Measurements from ENCODE around the gene FASTKD1.
"Not testable (repeated sequence)": the region's sequence is repeated elsewhere in the genome, so short reads cannot be mapped to it uniquely, and the experiment has no call there.

The FASTKD1 gene

GRCh38 chr2:169573160-169573973, at the start of gene FASTKD1:
Gene FASTKD1 (minus strand): TSS chr2:169573865. CDS start chr2:169572029, 1,836 bp downstream.
- Mint-ChIP-seq H3K4me1 (peaks cover 26% of the 10 kb centered on the region), H3K9me3 (no peaks in the 10 kb centered on the region), H3K36me3 (ENCODE audit: low read depth) (no peaks in the 10 kb centered on the region), H3K27me3 (ENCODE audit: low read depth) (no peaks in the 10 kb centered on the region), H3K4me3 (peak within 1 kb of the TSS; percentile 96 to 99 (median 97)), H3K27ac (peak within 1 kb of the TSS; percentile 52 to 95 (median 87))
- TF ChIP-seq CTCF (IDR thresholded peaks at IDR 0.05; ENCODE audit: unreplicated experiment in 3 of 3): no peak

- no peaks in the 10 kb centered on the region for H3K4me1 Mint-ChIP-seq
- no peak overlapping the region for H3K4me3 Mint-ChIP-seq
Observed at GRCh38 chr2:169623235-169623634, 49.6 kb upstream of the FASTKD1 start.

GRCh38 chr2:169620509-169620908, 46.8 kb upstream of the FASTKD1 start:
- Mint-ChIP-seq H3K27me3 (ENCODE audit: low read depth) (no peaks in the 10 kb centered on the region), H3K4me1 (no peaks in the 10 kb centered on the region), H3K9me3 (peaks cover 33% of the 10 kb centered on the region), H3K36me3 (ENCODE audit: low read depth) (peaks cover 81% of the 10 kb centered on the region), H3K4me3 (no peak overlapping the region), H3K27ac (no peak overlapping the region)
- no peak for TF ChIP-seq CTCF (IDR thresholded peaks at IDR 0.05; ENCODE audit: unreplicated experiment in 3 of 3)

More at GRCh38 chr2:169623235-169623634, 49.6 kb upstream of the FASTKD1 start:
- peaks cover 10% of the 10 kb centered on the region for H3K9me3 Mint-ChIP-seq
- H3K27me3 Mint-ChIP-seq (ENCODE audit: low read depth): no peaks in the 10 kb centered on the region
- TF ChIP-seq CTCF (IDR thresholded peaks at IDR 0.05; ENCODE audit: unreplicated experiment in 3 of 3): no peak
- peaks cover 76% of the 10 kb centered on the region for H3K36me3 Mint-ChIP-seq (ENCODE audit: low read depth)
- no peak overlapping the region for H3K27ac Mint-ChIP-seq

- H3K4me3 Mint-ChIP-seq: no peak overlapping the region
- no peaks in the 10 kb centered on the region for H3K4me1 Mint-ChIP-seq
- peaks cover 33% of the 10 kb centered on the region for H3K9me3 Mint-ChIP-seq
- no peak overlapping the region for H3K27ac Mint-ChIP-seq
- H3K36me3 Mint-ChIP-seq (ENCODE audit: low read depth): peaks cover 81% of the 10 kb centered on the region
- TF ChIP-seq CTCF (IDR thresholded peaks at IDR 0.05; ENCODE audit: unreplicated experiment in 3 of 3): no peak
- no peaks in the 10 kb centered on the region for H3K27me3 Mint-ChIP-seq (ENCODE audit: low read depth)
Observed at GRCh38 chr2:169619946-169620345, 46.3 kb upstream of the FASTKD1 start.

- H3K36me3 Mint-ChIP-seq (ENCODE audit: low read depth): peaks cover 92% of the 10 kb centered on the region
- H3K27me3 Mint-ChIP-seq (ENCODE audit: low read depth); H3K4me3 Mint-ChIP-seq; H3K4me1 Mint-ChIP-seq; H3K27ac Mint-ChIP-seq: not testable (repeated sequence)
- H3K9me3 Mint-ChIP-seq: peaks cover 33% of the 10 kb centered on the region
Observed at GRCh38 chr2:169615982-169616381, 42.3 kb upstream of the FASTKD1 start.

GRCh38 chr2:169613876-169614275, 40.2 kb upstream of the FASTKD1 start:
- Mint-ChIP-seq H3K27ac (no peak overlapping the region), H3K9me3 (peaks cover 29% of the 10 kb centered on the region), H3K4me3 (no peak overlapping the region), H3K4me1 (no peaks in the 10 kb centered on the region), H3K27me3 (ENCODE audit: low read depth) (no peaks in the 10 kb centered on the region), H3K36me3 (ENCODE audit: low read depth) (peaks cover 96% of the 10 kb centered on the region)
- no peak for TF ChIP-seq CTCF (IDR thresholded peaks at IDR 0.05; ENCODE audit: unreplicated experiment in 3 of 3)
